ENCODE data around the gene ST6GALNAC3.

Gene ST6GALNAC3

DNA sequence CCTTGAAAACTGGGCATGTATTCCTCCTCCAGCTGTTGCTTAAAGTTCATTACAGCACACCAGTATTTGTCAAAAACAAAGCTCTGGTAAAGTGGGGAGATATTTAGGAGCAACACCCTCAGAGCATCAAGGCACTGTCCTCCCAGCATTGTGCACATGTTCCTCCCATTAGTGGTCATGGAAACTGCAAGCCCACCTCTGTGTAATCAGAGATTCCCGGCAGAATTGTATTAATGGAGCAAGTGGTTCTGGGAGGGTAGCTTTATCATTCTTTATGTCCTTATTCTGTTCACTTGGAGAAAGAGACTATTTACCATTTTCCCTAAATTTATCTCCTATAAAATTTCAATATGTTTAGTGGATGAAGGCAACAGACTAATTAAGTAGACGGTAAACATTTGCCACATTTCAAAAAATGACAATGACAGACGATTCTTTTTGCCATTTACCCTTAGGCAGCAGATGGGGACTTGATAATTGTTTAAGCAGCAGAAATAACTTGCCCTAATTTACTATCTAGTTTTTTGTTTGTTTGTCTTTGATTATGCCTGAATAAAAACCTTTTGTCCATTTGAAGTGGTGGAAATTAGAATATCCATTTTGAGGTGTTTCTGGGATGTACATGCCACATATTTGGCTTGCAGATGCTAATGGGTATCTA is 503.1 kb downstream of the ST6GALNAC3 start:
- no peaks in the 10 kb centered on the region for H3K9me3 ChIP-seq
- no peaks in the 10 kb centered on the region for H3K36me3 ChIP-seq
- no peak for TF ChIP-seq Cebpa-rat (IDR thresholded peaks at IDR 0.05)
- H4K20me1 ChIP-seq = no peaks in the 10 kb centered on the region
- no peaks in the 10 kb centered on the region for H3K4me1 ChIP-seq
- H3K4me2 ChIP-seq = no peak overlapping the region
- H3K9ac ChIP-seq = no peak overlapping the region
- H3K27me3 ChIP-seq = no peaks in the 10 kb centered on the region
- no peak overlapping the region for H3K27ac ChIP-seq
- H3K4me3 ChIP-seq = no peak overlapping the region

DNA sequence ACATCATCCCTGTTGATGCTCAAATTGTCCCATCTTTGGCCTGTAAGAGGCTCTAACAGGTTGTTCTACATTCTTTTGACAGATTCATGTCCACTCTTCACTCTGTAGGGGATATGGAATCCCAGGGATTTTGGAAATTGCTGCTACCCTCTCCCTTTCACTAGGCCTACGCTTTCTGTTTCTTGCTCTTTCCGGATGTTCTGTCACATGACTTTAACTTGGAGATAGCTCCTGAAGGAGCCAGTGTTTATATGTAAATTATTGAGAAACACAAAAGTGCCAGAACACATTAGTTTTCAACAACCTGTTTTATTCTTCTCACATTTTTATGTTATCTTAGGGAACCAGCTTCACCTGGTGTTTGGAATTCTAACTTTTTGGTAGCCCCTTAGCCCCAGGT is 505.7 kb downstream of the ST6GALNAC3 start:
- Histone ChIP-seq H3K4me1 (no peaks in the 10 kb centered on the region), H3K27me3 (no peaks in the 10 kb centered on the region), H3K27ac (no peak overlapping the region), H3K4me2 (no peak overlapping the region), H3K4me3 (no peak overlapping the region), H3K9ac (no peak overlapping the region), H3K9me3 (no peaks in the 10 kb centered on the region), H4K20me1 (no peaks in the 10 kb centered on the region), H3K36me3 (no peaks in the 10 kb centered on the region)
- no peak for TF ChIP-seq Cebpa-rat (IDR thresholded peaks at IDR 0.05)

- Histone ChIP-seq H3K9ac (no peak overlapping the region), H3K36me3 (no peaks in the 10 kb centered on the region)
- TF ChIP-seq Cebpa-rat (IDR thresholded peaks at IDR 0.05) = no peak
Observed at GRCh38 chr1:76581712-76582111, 507.2 kb downstream of the ST6GALNAC3 start.

DNA sequence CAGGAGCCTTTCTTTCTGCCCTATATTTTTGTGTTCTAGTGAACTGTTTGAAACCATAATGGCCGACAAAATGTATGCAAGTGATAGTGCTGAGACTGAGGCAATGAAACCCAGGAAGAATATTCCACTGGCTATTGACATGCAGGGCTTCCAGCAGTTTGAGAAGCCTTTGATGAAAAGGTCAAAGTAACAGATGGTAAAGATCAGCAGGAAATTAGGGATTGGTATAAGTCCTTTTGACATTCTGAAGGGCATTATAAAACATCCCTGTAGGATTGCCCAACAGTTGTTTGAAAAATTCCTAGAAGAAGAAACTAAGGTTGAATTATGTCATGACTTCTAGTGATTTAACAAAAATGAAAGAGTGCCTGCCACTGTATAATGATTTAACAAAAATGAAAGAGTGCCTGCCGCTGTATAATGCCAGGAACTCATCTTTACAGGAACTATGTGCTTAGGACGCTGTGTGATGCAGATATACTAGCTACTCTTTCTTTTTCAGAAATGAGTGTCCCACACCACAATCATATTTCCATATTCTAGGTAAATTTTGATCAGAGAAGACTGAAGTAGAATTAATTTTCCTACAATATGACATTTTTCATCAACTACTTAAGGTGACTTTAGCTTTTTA is 508.8 kb downstream of the ST6GALNAC3 start:
- no peaks in the 10 kb centered on the region for H3K36me3 ChIP-seq
- H3K4me3 ChIP-seq = no peak overlapping the region
- H3K27me3 ChIP-seq = no peaks in the 10 kb centered on the region
- H3K4me2 ChIP-seq = no peak overlapping the region
- H3K9me3 ChIP-seq = no peaks in the 10 kb centered on the region
- TF ChIP-seq Cebpa-rat (IDR thresholded peaks at IDR 0.05) = no peak
- H3K4me1 ChIP-seq = no peaks in the 10 kb centered on the region
- no peak overlapping the region for H3K9ac ChIP-seq
- no peaks in the 10 kb centered on the region for H4K20me1 ChIP-seq
- H3K27ac ChIP-seq = no peak overlapping the region

More at GRCh38 chr1:76581712-76582111, 507.2 kb downstream of the ST6GALNAC3 start:
- no peak overlapping the region for H3K27ac ChIP-seq
- H3K4me2 ChIP-seq = no peak overlapping the region
- no peaks in the 10 kb centered on the region for H4K20me1 ChIP-seq
- H3K9me3 ChIP-seq = no peaks in the 10 kb centered on the region
- H3K27me3 ChIP-seq = no peaks in the 10 kb centered on the region
- H3K4me1 ChIP-seq = no peaks in the 10 kb centered on the region
- H3K4me3 ChIP-seq = no peak overlapping the region

DNA sequence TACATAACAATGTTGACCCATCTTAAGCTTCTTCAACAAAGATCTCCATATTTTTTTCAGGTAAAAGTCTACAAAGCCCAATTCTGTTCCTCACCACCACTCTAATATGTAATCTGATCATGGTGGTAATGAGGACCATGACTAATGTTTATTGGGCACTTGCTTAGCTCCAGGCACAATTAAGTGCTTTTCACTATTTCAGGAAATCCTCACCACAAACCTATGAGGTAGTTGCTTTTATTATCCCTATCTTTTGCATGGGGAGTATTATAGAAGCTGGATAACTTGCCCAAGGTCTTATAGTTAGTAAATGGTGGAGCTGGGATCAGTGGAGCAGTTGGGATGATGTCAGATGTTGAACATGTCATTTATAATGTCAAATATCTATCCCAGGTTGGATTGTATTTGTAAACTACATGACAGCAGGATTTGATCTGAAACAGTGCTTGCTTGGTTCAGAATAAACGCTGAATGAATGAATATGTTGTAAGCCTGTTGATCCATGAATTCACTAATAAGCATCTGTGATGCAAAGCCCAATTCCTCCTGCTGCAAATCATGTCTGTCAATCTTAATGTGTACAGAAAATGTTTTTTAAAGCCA is 509.4 kb downstream of the ST6GALNAC3 start:
- no peak for TF ChIP-seq Cebpa-rat (IDR thresholded peaks at IDR 0.05)
- Histone ChIP-seq H3K4me2 (no peak overlapping the region), H4K20me1 (no peaks in the 10 kb centered on the region), H3K9me3 (no peaks in the 10 kb centered on the region), H3K9ac (no peak overlapping the region), H3K4me3 (no peak overlapping the region), H3K4me1 (no peaks in the 10 kb centered on the region), H3K36me3 (no peaks in the 10 kb centered on the region), H3K27me3 (no peaks in the 10 kb centered on the region), H3K27ac (no peak overlapping the region)

DNA sequence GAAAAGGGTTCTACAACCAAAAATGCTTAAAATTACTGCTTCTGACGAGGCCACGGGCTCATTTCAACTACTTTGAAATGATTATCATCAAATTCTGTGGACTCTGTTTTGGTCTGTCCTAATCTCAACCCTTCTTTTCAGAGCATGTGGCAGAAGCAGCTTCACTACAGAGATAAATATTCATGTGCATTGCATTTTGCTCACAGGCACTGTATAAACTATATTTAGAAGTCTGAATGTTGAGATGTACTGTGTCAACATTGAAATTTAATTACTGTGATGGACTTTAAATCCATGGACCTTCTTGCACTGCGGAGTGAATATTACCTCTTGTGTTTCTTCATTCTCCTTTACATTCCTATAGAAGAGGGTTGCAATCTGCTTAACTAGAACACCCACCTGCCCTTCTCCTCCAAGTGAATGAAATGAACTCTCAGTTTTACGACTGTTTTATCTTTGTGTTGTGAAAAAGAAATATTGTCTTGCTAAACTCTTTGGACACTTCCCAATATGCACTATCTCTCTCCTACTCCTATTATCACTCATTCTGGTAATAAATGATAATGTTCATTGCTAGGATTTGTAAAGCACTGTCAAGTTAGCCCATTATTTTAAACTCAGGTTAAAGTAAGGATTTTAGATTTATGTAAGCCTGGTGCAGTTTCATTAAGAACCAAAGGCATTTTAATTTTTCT is 511.6 kb downstream of the ST6GALNAC3 start:
- Histone ChIP-seq H3K27ac (no peak overlapping the region), H3K4me1 (no peaks in the 10 kb centered on the region), H3K4me2 (no peak overlapping the region), H3K36me3 (no peaks in the 10 kb centered on the region), H3K9me3 (no peaks in the 10 kb centered on the region), H3K27me3 (no peaks in the 10 kb centered on the region), H3K9ac (no peak overlapping the region), H4K20me1 (no peaks in the 10 kb centered on the region), H3K4me3 (no peak overlapping the region)
- TF ChIP-seq Cebpa-rat (IDR thresholded peaks at IDR 0.05) = no peak

DNA sequence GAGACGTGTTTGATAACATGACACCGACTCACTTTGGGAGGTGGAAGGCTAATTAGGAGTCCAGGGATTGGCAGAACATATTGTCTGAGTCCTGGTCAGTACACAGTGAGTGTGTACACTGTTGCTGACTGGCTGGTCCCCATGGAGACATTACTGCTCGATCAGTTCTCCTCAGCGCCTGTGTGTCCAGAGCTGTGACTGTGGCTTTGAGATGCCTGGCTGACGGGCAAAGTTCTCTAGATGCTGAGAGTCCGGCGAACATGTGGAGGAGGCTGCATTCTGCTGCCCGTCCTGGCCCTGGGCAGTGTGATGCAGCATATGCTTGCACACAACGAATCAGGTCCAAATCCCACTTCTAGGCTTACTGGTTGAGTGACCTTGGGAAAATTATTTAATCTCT is 512.7 kb downstream of the ST6GALNAC3 start:
- Histone ChIP-seq H3K4me2 (no peak overlapping the region), H3K27me3 (no peaks in the 10 kb centered on the region), H3K27ac (no peak overlapping the region), H3K9me3 (no peaks in the 10 kb centered on the region), H3K9ac (no peak overlapping the region), H3K4me3 (no peak overlapping the region), H3K4me1 (no peaks in the 10 kb centered on the region), H3K36me3 (no peaks in the 10 kb centered on the region), H4K20me1 (no peaks in the 10 kb centered on the region)
- no peak for TF ChIP-seq Cebpa-rat (IDR thresholded peaks at IDR 0.05)

- H3K9me3 ChIP-seq = 0 out of 2 replicates have a peak, but pooled peaks cover 4% of the 10 kb centered on the region
- no peak for TF ChIP-seq Cebpa-rat (IDR thresholded peaks at IDR 0.05)
- H3K4me2 ChIP-seq = no peak overlapping the region
- no peaks in the 10 kb centered on the region for H3K27me3 ChIP-seq
- H4K20me1 ChIP-seq = no peaks in the 10 kb centered on the region
- H3K4me1 ChIP-seq = no peaks in the 10 kb centered on the region
- H3K36me3 ChIP-seq = no peaks in the 10 kb centered on the region
- H3K4me3 ChIP-seq = no peak overlapping the region
- no peak overlapping the region for H3K27ac ChIP-seq
- H3K9ac ChIP-seq = no peak overlapping the region
Observed at GRCh38 chr1:76591461-76591860, 516.9 kb downstream of the ST6GALNAC3 start.

DNA sequence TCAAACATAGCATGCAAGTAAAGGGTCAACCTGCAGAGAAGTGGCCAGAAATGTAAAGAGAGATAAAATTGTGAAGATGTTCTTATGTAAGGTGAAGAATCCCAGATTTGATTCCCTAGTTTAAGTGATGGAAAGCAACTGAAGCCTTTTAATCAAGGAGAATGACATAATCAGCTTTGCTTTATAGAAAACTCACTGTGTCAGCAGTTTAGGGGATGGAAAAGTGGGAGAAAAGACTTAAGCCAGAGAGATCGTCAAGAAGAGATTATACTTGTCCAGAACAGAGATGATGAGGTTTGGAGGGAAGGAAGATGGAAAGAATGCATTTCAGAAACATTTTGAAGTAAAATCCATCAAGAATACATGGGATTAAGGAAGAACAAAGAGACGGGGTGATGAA is 517.4 kb downstream of the ST6GALNAC3 start:
- Histone ChIP-seq H4K20me1 (no peaks in the 10 kb centered on the region), H3K4me2 (no peak overlapping the region), H3K9ac (no peak overlapping the region), H3K27me3 (no peaks in the 10 kb centered on the region), H3K36me3 (no peaks in the 10 kb centered on the region), H3K4me1 (no peaks in the 10 kb centered on the region), H3K4me3 (no peak overlapping the region), H3K27ac (no peak overlapping the region), H3K9me3 (0 out of 2 replicates have a peak, but pooled peaks cover 4% of the 10 kb centered on the region)
- no peak for TF ChIP-seq Cebpa-rat (IDR thresholded peaks at IDR 0.05)

DNA sequence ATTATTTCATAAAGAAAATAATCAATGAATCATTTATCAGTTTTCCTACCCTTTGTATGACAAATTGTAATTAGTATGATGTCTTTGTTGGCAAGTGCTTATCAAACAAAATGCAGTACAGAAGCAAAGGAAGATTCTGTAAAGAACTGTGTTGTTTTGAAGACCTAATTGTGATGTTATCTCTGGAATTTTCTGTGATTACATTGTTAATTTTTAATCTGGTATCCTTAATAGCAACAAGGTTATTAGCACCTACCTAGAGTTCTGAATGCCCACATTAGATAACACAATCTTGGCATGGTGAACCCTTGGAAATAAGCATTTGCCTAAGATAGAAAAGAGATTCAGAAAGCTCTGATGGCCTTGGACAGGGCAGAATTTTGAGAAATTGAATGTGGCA is 518.6 kb downstream of the ST6GALNAC3 start:
- Histone ChIP-seq H3K36me3 (no peaks in the 10 kb centered on the region), H3K4me2 (no peak overlapping the region), H3K27ac (no peak overlapping the region), H3K27me3 (no peaks in the 10 kb centered on the region), H3K4me3 (no peak overlapping the region), H3K4me1 (no peaks in the 10 kb centered on the region), H4K20me1 (no peaks in the 10 kb centered on the region), H3K9ac (no peak overlapping the region), H3K9me3 (0 out of 2 replicates have a peak, but pooled peaks cover 4% of the 10 kb centered on the region)
- TF ChIP-seq Cebpa-rat (IDR thresholded peaks at IDR 0.05) = no peak
